GM18520 (cell line): Measurements from ENCODE around the gene F10.
"Not testable (repeated sequence)": the region's sequence is repeated elsewhere in the genome, so short reads cannot be mapped to it uniquely, and the experiment has no call there.

ENCODE experiments used
- ATAC-seq: cut with Tn5 transposase; IDR thresholded peaks from one replicate; pipeline ENCODE4 v1.9.1; 2021; ENCODE audit not compliant: unreplicated experiment

The F10 gene

DNA sequence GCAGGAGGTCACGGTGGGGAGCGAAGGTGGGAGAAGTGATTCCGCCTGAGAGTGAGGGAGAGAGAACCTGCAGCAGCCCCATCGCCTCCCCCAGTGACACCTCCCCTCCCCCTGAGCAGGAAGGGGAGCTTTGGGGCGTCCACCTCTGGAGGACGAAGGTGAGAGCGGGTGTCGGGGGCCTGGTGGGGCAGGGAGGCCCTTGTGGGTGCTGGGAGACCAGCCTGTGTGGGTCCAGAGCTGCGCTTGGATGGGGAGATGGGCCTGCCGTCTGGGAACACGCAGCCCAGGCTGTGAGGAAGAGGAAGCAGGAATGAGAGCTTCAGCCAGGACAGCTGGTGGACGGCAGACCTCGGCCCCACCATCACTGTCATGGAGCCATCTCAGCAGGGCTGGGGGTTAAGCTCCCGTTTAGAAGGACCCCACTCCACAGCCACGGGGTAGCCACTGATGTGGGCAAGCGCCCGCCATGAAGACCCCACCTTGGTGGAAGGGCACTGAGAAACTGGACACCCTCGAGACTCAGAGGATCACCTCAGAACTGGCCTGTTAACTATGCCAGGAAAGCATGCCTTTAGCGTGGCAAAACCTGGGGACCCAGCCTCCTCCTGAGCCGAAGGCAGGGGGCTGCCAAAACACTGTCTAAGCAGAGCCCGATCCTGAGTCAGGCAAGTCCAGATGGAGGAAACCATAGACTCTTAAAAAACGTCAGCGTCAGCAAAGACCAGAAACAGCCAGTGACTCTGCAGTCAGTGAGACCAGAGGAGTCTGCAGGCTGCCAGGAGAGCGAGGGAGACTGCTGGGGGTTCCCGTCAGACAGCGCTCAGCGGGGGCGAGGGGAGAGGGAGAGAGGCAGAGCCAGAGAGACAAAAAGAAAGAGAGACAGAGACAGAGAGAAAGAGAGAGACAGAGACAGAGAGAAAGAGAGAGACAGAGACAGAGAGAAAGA, 29.4 kb downstream of the F10 start:
- no peak for ATAC-seq

DNA sequence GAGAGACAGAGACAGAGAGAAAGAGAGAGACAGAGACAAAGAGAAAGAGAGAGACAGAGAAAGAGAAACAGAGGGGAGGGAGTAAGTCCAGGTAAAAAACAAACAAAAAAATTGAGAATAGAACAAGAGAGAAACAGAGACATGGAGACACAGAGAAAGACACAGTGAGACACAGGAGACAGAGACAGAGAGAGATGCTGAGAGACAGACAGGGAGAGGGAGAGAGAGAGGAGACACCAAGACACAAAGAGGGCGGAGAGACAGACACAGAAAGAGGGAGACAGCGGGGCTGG, 30.0 kb downstream of the F10 start:
- no peak for ATAC-seq

DNA sequence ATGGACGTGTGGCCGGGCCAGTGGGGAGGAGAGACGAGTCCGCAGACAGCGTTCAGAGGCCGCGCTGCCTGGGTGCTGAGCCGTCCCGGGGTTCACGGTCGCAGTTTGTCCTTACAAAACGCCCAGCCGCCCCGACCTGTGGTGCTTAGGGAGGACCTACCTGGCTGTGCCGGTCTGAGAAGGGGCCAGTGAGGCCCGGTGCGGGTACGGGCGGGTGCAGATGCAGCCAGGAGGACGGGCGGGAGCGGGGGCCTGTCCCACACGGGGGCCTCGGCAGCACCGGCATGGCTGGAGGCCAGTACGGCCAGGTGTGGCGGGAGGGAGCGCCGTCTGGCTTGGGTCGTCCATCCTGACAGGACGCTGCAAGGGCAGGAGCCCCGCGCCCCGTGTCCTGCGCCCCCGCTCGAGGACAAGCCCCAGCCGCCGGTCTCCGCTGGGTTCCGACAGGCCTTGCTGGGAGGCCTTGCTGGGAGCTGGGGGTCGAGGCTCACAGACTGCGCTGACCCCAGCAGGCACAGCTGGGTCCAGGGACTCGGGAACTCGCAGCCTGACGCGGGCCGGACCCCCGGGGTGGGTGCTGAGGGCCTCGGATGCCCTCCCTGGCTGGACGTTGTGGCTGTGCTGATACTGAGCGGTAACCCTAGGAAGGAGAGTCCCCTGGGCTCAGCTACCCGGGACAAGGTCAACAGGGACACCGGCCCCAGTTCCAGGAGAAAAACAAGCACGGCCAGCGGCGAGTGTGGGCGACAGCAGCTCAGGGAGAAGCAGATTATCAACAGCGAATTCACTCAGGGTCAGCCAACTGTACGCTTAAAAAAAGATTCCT, 30.6 kb downstream of the F10 start:
- no peak for ATAC-seq

DNA sequence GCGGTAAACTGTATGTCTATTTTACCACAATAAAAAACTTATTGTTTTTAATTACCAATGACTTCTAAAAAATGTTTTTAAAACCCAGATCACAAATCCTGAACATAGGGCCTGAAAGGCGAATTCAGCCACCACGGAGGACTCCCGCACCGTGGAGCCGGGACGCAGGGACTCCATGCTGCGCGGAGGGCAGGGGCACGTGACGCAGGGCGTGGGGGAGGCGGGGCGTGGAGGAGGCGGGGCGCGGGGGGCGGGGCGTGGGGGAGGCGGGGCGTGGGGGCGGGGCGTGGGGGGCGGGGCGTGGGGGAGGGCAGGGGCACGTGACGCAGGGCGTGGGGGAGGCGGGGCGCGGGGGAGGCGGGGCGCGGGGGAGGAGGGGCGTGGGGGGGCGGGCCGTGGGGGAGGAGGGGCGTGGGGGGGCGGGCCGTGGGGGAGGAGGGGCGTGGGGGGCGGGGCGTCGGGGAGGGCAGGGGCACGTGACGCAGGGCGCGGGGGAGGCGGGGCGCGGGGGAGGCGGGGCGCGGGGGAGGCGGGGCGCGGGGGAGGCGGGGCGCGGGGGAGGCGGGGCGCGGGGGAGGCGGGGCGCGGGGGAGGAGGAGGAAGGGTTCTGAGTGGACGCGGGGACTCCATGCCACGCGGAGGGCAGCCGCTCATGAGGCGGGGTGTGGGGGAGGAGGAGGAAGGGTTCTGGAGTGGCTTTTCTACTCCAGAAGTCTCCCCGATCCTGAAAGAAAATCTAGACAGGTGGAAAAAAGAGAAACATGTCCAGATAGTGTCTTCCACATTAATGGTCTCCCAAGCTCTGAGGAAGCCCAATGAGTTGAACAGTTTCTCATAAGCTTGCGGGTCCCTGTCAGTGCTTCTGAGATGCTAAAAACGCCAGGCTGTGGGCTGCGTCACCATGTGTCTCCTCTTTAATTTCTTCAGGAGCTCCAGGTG, 31.5 kb downstream of the F10 start:
- no peak for ATAC-seq

DNA sequence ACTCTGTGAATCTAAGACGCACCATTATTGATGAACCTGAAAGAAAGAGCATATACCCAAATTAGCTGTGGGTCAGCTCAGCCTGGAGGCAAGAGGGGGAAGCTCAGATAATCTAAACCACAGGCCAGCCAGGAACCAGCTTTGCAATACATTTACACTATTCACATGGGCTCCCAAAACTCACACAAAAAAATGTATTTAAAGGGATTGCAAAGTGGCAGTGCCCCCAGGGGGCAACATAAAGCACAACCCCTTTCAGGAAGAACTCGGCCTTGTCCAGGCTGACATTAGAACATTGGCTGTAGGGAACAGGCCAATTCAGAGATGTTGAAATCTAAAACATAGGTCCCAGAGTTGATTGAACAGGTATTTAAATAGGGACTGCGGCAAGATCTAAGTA, 32.6 kb downstream of the F10 start:
- no peak for ATAC-seq

DNA sequence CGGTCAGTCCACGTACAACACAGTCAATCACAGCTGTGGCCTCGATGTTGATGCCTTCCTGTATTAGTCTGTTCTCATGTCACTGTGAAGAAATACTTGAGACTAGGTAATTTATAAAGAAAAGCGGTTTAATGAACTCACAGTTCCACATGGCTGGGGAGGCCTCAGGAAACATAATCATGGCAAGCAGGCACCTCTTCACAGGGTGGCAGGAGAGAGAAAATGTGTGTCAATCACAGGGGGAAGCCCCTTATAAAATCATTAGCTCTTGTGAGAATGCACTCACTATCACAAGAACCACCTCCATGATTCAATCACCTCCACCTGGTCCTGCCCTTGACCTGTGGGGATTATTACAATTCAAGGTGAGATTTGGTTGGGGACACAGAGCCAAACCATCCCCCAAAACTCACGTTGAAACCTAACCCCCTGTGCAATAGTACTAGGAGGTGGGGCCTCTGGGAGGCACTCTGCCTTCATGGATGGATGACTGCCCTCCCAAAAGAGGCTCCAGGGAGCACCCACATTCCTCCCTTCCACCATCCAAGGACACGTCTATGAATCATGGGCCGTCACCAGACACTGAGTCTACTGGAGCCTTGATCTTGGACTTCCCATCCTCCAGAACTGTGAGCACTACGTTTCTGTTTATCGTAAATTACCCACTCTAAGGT, 33.5 kb downstream of the F10 start:
- no peak for ATAC-seq

DNA sequence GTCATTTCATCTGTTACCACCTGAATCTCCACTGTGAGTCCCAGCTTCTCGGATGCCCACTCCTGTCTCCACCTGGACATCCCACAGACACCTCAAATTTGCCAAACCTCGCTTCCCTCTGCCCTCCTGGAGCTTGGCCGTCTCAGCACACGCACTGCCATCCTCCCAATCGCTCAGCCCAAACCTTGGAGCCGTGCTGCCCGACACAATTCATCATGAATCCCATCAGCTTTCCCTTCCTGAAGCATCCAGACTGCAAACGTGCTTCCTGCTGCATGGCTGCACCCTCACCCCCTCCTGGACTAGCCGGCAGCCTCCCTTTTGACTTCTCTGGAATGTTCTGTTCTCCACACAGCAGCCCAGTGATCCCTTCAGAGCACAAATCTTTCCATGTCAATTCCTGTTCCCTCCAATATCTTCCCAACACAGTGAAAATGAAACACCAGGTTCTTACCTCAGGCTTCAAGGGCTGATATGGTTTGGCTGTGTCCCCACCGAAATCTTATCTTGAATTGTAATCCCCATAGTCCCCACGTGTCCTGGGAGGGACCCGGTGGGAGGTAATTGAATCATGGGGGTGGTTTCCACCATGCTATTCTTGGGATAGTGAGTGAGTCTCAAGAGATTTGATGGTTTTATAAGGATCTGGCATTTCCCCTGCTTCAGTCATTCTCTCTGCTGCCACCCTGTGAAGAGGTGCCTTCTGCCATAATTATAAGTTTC, 34.8 kb downstream of the F10 start:
- ATAC-seq: no peak

DNA sequence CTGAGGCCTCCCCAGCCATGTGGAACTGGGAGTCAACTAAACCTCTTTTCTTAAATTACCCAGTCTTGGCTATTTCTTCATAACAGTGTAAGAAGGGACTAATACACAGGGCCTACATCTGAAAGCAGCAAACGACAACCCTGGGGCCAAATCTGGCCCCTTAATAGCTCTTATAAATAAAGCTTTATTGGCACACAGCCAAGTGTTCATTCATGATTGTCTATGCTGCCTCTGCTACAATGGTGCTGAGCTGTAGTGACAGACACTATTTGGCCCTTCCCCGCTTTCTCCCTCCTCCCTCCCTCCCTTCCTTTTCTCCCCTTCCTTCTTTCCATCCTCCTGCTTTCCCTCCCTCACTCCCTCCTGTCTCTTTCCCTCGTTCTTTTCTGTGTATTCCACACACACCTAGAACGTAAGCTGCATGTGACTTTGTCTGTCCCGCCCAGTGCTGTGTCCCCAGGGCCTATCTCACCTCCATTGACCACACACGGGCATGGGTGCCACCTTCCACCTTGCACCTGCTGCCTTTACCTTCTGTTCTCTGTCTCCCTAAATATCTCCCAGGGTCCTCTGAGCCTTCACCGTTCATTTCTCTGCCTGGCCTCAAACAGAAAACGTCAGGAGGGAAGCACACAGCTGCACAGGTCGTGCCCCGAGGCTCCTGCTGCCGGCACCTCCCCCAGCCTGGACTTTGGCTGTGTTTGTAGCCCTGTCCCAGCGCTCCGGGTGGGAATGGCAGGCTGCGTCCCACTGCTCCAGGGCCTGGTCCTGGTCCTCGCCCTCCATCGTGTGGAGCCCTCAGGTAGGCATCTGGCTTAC, 35.5 kb downstream of the F10 start, which contains the start of gene PROZ:
Gene PROZ, plus strand, starts transcription at position 720 of the 819 bp plus-strand sequence. Its CDS starts 13 bp downstream, at position 733.
- no peak for ATAC-seq

DNA sequence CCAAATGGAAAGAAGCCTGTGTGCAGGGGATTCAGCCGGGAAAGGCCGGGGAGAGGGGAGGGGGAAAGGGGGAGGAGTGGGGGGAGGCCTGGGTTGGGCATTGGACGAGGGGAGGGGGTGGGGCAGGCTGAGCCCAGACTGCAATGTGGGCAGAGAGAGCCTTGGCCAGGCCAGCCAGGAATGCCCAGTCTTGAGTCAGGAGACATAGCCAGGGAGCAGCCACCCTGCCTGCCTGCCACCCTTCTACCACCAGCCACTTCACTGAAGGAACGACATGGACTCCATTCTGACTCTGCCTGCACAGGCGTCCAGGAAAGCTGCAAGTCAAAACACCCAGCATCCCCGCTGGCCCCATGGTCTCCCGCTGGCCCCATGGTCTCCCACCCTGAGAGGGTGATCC, 36.3 kb downstream of the F10 start:
- ATAC-seq: no peak

DNA sequence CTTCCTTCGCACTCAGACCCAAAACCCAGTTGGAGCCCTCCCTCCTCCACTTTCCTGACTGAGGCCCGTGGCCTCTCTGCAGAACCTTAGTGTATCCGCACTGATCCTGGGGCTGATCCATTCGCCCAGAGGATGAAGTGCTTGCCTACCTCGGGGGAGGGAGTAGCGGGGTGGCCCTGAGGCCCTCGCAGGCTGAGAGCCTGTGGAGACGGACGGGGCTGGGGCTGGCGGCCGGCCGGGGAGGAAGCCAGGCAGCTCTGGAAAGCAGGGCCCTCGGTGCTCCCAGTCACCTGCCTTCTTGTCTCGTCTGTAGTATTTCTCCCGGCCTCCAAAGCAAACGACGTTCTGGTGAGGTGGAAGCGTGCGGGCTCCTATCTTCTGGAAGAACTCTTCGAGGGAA, 37.1 kb downstream of the F10 start:
- no peak for ATAC-seq

DNA sequence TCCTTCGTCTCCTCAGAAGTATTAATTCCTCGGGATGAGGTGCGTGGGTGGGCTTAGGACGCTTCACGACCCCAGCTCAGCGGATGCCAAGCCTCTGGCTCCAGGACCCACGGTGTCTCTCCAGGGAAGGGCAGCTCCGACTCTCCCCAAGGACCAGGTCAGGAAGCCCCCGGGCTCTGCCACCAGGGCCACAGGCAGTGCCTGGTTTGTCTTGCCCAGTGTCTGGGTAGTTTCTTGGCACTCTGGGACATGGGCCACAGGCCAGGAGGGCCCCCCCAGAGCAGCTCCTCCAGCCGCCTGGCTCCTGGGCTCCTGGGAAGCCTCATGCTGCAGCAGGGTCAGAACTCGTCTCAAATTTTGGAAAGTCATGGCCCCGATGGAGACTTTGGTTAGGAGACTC, 38.4 kb downstream of the F10 start:
- no peak for ATAC-seq

DNA sequence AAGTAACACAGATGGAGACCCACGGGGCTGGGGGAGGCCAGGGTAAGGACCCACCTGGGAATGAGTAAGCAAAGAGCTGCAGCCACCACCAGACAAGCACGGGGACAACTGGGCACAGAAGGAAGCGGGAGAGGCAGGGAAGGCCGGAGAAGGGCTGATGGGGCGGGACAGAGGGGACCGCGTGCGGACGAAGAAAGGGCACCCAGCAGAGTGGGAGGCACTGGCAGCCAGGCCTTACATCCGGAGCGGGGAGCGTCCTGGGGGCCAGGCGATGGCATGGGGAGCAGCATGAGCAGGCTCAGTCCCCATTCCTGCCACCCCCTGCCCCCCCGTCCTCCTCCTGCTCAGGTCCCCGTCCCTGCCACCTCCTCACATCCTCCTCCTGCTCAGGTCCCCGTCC, 38.8 kb downstream of the F10 start:
- ATAC-seq: no peak

DNA sequence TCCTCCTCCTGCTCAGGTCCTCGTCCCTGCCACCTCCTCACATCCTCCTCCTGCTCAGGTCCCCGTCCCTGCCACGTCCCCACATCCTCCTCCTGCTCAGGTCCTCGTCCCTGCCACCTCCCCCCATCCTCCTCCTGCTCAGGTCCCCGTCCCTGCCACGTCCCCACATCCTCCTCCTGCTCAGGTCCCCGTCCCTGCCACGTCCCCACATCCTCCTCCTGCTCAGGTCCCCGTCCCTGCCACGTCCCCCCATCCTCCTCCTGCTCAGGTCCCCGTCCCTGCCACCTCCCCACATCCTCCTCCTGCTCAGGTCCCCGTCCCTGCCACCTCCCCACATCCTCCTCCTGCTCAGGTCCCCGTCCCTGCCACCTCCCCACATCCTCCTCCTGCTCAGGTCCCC, 39.4 kb downstream of the F10 start:
- ATAC-seq: not testable (repeated sequence)

DNA sequence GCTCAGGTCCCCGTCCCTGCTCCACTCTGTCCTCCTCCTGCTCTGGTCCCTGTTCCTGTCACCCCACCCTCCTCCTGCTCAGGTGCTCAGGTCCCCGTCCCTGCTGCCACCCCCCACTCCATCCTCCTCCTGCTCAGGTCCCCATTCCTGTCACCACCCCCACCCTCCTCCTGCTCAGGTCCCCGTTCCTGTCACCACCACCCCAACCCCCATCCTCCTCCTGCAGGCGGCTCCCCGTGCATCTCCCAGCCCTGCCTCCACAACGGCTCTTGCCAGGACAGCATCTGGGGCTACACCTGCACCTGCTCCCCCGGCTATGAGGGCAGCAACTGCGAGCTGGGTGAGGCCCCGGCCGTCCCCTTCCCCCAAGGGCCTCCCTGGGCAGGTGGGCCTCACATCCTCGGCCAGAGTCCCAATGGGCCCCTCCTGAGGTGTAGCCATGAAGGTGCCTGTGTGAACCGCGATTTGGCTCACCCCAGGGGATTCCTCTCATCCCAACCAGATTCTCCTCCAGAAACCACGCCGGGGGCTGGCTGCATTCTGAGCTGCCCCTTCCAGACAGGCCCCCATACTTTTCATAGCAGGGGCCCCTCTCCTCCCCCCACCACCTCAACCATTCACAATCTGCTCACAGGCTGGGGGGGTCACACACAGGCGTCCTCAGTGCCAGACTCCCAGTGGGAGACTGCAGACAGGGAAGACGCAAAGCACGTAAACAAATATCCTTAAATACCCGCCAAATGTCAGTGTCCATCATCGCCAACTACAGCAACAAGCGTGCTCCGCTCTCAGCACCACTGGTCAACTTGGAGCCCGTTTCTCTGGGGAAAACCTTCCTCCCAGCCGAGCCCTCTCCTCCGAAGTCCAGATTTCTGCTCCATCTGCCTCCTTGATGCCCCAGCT, 40.4 kb downstream of the F10 start:
- ATAC-seq: no peak

DNA sequence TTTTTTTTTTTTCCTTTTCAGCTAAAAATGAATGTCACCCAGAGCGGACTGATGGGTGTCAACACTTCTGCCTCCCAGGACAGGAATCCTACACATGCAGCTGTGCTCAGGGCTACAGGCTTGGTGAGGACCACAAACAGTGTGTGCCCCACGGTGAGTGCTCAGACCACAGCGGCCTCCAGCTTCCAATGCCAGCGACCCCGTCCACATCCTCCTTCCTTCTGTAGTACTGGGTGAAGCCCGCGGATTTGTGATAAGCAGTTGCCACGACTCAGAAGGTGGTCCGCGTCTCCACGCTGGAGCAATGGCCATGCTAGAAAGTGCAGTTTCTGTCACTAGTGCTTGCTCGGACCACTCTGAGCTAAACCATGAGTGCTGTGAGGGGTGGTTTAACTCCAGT, 41.9 kb downstream of the F10 start:
- ATAC-seq: no peak

DNA sequence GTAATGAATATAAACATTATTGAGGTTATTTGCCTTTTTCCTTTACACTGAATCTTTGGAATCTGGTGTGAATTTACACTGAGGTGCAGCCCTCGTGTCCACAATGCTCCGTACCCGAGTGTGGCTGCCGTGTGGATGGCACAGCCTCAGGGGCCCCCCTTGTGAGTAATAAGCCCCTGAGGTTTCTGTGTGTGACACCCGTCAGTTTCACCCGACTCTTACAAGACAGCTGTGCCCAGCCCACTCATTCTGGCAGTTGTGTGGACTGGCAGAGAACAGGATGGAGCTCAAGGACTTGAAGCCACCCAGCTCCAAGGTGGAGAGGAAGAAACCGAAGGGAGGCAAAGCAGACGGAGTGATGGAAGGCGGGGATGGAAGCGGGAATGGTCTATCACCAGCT, 43.7 kb downstream of the F10 start:
- no peak for ATAC-seq

DNA sequence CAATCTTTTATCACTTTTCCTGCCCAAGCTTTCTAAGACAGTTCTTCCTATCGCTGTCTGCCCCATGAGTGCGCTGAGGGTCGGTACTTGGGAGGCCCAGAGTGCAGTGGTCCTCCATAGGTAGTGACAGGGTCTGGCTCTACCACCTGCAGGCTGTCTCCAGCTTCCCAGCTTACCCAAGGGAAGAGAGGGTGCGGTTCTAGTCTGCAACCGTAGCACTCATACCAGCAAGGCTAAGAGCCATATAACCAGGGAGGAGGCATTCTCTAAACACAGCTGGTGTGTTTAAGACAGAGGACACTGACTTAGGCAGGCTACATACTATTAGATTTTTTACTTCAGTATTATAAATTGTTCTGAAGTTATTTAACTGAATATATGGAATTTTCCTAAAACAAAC, 44.1 kb downstream of the F10 start:
- no peak for ATAC-seq

DNA sequence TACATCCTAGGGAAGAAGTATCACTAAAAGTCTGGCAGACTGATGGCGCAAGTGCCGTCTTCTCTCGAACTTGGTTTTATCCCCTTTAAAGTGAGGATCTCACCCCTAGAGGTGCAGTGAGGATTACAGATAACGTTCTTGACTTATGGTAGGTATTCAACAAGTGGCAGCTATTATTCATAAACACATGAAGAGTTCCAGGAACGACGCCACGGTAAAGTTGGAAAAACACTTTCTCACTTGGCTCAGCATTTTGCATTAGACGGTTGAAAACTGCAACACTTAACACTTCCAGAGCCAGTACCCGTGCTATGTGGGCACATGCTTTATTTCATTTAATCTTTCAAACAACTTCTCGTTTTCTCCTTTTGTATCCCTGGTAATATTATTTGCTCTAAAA, 44.6 kb downstream of the F10 start:
- no peak for ATAC-seq
